Stimulated activated naive CD8-positive, alpha-beta T cell treated with anti-CD3 and anti-CD28 coated beads, Interleukin-15, amount 100 ng/mL, for 72 hours (primary cell): ENCODE measurements around the gene CER1.
"Not testable (repeated sequence)": the region's sequence is repeated elsewhere in the genome, so short reads cannot be mapped to it uniquely, and the experiment has no call there.

Source experiments
- ATAC-seq: fragments of 150-1000 bp; cut with Tn5 transposase; 2 replicates; pipeline ENCODE4 v1.10.0; 2021; ENCODE audit warnings: mild to moderate bottlenecking, moderate library complexity
- DNase-seq, 2 donors: peaks; one replicate each; pipeline ENCODE4 v3.0.0; 2021 to 2022
- H3K27ac Mint-ChIP-seq, 2 donors: one replicate each; pipeline ENCODE4 v1.8.0; 2022; ENCODE audit warnings: mild to moderate bottlenecking in 2 of 2, mixed read lengths in 2 of 2, moderate library complexity in 2 of 2
- H3K27me3 Mint-ChIP-seq: one replicate; pipeline ENCODE4 v1.8.0; 2022; ENCODE audit warnings: mixed read lengths
- H3K4me1 Mint-ChIP-seq: one replicate; pipeline ENCODE4 v1.8.0; 2022; ENCODE audit warnings: mild to moderate bottlenecking, mixed read lengths
- H3K4me3 Mint-ChIP-seq, 2 donors: one replicate each; pipeline ENCODE4 v1.8.0; 2022; ENCODE audit warnings: mild to moderate bottlenecking in 2 of 2, mixed read lengths in 2 of 2, moderate library complexity in 1 of 2
- H3K9me3 Mint-ChIP-seq, 2 donors: one replicate each; pipeline ENCODE4 v1.8.0; 2022; ENCODE audit warnings: mixed read lengths in 2 of 2

Gene CER1

DNA sequence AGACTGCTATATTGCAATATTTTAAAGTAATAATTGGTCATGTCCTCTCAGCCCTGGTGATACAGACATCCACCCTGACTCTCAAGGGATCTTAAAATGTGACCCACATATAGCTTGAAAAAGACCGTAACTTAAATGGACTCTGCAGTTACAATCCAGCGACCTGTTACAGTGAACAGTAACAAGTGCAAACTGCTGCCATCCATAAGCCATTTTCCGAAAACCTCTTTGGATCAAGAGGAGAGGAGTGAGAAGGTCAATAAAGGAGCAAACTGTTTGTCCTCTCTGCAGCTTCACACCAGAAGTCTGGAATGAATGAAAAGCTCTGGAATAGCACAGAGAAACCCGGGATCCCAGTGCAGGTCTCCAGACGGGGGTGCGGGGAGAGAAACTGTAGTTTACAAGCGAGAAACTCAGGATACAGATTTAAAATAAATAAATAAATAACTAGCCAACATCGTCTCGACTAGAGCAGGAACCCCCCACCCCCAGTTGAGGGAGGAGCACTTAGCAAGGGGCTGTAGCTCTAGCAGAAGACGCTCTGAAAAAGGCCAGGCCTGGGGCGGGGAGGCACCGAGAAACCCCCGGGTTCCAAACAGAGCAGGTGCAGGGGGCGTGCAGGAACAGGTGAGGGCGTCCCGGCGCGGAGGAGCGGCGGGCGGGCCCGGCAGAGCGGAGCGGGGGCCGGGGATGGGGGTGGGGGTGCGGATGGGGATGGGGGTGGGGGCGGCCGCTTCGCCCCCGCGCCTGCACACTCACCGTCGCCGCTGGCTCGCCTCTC is 29.9 kb downstream of the CER1 start:
- peaks cover 17% of the 10 kb centered on the region for H3K4me1 Mint-ChIP-seq
- H3K27me3 Mint-ChIP-seq, result peaks cover 14% of the 10 kb centered on the region
- H3K9me3 Mint-ChIP-seq, result no peaks in the 10 kb centered on the region
- peak overlapping the region; percentile 96 to 98 for H3K27ac Mint-ChIP-seq
- DNase-seq (peak in 1 of 2 donors; percentile 48), ATAC-seq (peak; percentile 77)
- H3K4me3 Mint-ChIP-seq, result peak overlapping the region; percentile 97 to 98

DNA sequence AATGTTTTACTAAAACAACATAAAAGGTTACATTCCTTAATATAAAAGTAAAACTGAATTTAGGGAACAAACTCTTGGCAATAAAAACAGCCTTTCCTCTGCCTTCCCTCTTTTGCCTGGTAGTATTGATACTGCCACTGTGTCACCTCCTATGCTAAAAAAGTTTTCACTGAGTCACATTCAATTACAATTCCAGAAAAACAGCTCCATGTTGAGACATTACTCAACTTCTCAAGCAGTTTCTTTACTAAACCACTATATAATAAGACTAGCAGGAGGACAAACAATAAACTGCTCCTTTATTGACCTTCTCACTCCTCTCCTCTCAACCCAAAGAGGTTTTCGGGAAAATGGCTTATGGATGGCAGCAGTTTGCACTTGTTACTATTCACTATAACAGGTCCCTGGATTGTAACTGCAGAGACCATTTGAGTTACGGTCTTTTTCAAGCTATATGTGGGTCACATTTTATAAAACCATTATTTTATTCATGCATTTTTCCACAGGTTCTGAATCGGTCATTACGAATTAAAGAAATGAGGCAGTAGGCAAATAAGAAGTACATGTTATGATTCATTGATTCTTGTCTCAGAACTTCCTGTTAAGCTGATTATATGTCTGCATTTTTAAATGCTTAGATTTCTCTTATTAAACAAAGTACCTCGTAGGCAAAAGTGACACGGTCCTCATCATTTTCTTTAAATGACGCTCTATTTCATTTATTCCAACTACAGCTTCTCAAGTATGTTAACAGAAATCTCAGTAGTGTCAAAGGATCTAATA is 31.4 kb downstream of the CER1 start:
- Mint-ChIP-seq H3K4me3 (peak overlapping the region in 1 of 2 donors; percentile 22), H3K9me3 (no peaks in the 10 kb centered on the region), H3K27ac (no peak overlapping the region), H3K4me1 (peaks cover 17% of the 10 kb centered on the region), H3K27me3 (peaks cover under 1% of the 10 kb centered on the region)
- DNase-seq (no peak), ATAC-seq (no peak)

DNA sequence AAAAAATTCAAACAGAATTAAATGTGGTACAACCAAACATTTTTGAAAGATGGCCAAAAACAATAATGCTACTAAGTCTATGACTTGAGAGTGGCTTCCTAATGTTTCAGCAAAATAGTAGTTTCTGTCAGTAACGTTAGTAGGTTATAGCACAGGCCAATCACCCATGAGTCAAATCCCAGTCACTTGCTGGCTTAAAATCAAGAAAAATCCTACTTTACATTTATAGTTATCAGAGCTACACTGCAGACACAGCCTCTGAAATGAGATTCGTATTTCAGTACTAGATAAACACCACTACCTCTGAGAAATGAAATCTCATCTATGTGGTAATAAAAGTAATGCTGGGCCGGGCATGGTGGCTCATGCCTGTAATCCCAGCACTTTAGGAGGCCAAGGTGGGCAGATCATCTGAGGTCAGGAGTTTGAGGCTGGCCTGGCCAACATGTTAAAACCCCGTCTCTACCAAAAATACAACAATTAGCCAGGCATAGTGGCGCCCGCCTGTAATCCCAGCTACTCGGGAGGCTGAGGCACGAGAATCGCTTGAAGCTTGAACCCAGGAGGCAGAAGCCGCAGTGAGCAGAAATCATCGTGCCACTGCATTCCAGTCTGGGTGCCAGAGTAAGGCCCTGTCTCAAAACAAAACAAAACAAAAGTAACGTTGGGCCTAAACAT is 35.4 kb downstream of the CER1 start:
- Mint-ChIP-seq H3K27me3 (no peaks in the 10 kb centered on the region), H3K4me1 (peaks cover 14% of the 10 kb centered on the region), H3K27ac (no peak overlapping the region), H3K4me3 (no peak overlapping the region), H3K9me3 (no peaks in the 10 kb centered on the region)
- ATAC-seq (no peak), DNase-seq (no peak)

DNA sequence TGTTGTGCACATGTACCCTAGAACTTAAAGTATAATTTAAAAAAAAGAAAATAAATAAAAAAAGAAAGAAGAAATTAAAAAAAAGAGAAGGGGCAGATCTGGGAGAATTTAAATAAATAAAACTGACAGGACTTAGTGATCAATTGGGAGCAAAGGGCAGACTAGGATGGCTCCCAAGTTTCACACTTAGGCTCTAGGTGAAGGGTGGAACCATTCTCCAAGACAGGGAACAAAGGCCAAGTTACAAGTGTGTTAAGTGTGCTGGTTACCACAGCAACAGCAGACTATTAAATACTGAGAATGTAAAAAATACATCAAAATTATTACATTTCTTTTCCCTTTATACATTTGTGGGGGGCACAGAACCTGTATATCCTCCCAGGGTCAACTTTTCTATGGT is 36.4 kb downstream of the CER1 start:
- Mint-ChIP-seq H3K9me3 (no peaks in the 10 kb centered on the region), H3K27me3 (no peaks in the 10 kb centered on the region), H3K4me1 (peaks cover 13% of the 10 kb centered on the region), H3K4me3 (no peak overlapping the region), H3K27ac (no peak overlapping the region)
- DNase-seq (no peak), ATAC-seq (no peak)

DNA sequence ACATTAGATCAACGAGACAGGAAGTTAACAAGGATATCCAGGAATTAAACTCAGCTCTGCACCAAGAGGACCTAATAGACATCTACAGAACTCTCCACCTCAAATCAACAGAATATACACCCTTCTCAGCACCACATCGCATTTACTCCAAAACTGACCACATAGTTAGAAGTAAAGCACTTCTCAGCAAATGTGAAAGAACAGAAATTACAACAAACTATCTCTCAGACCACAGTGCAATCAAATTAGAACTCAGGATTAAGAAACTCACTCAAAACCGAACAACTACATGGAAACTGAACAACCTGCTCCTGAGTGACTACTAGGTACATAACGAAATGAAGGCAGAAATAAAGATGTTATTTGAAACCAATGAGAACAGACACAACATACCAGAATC is 39.9 kb downstream of the CER1 start:
- H3K27ac Mint-ChIP-seq, H3K9me3 Mint-ChIP-seq, DNase-seq, H3K4me1 Mint-ChIP-seq, H3K4me3 Mint-ChIP-seq, ATAC-seq, H3K27me3 Mint-ChIP-seq: not testable (repeated sequence)

DNA sequence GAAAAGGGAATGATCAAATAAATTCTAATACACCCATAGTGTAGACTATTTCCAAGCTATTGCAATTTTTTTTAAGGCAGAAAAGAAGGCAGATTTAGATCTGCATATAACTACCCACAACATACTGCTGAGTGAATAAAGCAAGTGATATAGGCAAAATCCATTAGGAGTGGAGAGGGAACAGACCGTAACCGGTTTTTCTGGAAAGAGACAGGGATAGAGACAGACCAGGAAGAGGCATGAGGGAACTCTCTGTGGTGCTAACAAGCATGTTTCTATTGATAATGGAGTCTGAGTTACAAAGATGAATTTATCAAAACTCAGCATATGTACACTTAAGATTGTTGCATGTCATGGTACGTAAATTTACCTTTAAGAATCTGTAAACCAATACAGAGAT is 43.8 kb downstream of the CER1 start:
- no peak for DNase-seq
- Mint-ChIP-seq H3K4me3 (no peak overlapping the region), H3K27me3 (no peaks in the 10 kb centered on the region), H3K9me3 (no peaks in the 10 kb centered on the region), H3K4me1 (peaks cover 10% of the 10 kb centered on the region), H3K27ac (no peak overlapping the region)
- ATAC-seq, result no peak

DNA sequence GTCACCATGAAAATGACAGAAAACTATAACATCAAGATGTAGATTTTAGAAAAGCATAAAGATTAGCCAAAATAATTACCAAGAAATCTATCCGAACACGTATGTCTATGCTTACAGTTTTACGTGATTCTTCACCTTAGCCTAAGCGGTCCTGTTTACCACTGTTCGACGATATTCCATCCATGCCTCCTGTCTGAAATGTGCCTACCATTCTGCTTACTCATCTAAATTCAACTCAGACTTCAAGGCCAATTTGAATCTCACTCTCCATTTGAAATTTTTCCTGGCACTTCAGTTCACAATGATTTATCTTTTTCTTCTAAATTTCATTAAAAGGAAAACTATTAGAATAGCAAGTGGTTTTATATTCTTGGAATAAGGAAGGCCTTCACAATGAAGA is 44.7 kb downstream of the CER1 start:
- Mint-ChIP-seq H3K9me3 (no peaks in the 10 kb centered on the region), H3K27ac (peak overlapping the region in 1 of 2 donors; percentile 21), H3K4me3 (no peak overlapping the region), H3K27me3 (no peaks in the 10 kb centered on the region), H3K4me1 (peaks cover 8% of the 10 kb centered on the region)
- ATAC-seq (no peak), DNase-seq (no peak)

DNA sequence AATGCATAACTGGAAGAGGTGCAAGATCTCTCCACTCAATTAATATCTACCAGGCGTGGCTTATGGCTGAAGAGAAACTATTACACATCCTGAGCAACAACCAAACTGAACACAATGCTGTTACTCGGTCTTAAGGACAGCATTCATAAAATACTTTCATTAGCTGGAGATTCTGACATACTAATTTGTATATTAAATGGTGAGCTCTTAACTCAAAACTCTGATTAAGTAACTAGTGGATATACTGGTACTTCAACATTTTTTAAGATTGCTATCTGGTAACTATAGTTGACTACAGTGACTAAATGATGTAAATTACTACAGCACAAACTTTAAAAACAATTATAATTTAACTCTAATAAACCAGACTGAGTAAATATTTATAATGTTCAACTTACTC is 45.1 kb downstream of the CER1 start:
- Mint-ChIP-seq H3K27me3 (no peaks in the 10 kb centered on the region), H3K9me3 (no peaks in the 10 kb centered on the region), H3K4me1 (peaks cover 3% of the 10 kb centered on the region), H3K27ac (no peak overlapping the region), H3K4me3 (no peak overlapping the region)
- DNase-seq (no peak), ATAC-seq (no peak)

DNA sequence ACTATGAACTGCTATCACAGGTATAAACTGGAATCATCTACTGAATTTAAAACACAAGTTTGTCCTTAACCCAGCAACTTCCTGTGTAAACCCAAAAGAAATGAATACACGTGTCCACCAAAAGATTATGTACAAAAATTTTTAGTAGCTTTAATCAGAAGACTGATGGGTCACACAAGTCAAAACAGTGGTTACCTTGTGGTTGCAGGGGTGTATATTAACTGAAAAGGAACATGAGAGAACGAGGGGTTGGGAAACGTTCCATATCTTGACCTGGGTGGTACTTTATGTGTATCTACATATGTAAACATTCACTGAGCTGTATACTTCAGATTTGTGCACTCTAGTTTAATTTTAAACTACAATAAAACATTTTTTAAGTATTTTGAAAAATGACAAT is 47.9 kb downstream of the CER1 start:
- no peaks in the 10 kb centered on the region for H3K9me3 Mint-ChIP-seq
- ATAC-seq (no peak), DNase-seq (no peak)
- no peak overlapping the region for H3K4me3 Mint-ChIP-seq
- peak overlapping the region in 1 of 2 donors; percentile 54 for H3K27ac Mint-ChIP-seq
- H3K27me3 Mint-ChIP-seq, result no peaks in the 10 kb centered on the region
- no peaks in the 10 kb centered on the region for H3K4me1 Mint-ChIP-seq

DNA sequence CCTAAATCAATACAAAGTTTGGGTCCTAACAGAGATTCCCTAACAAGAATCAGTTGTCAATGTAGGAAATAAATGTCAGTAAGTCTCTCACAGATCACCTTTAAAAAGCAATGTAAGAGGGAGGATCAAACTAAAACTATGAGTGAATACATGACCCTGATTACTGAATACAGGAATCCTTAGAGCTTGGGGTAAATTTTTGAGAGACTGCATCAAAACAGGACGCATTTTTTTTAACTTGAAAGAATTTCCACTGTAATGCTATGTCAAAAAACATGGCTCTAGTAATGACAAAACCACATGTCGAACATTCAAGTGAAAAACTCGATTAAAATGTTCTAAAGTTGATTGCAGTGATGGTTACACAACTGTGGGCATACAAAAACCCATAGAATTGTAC is 51.2 kb downstream of the CER1 start:
- no peaks in the 10 kb centered on the region for H3K9me3 Mint-ChIP-seq
- H3K4me3 Mint-ChIP-seq, result no peak overlapping the region
- DNase-seq (no peak), ATAC-seq (no peak)
- H3K27ac Mint-ChIP-seq, result no peak overlapping the region
- no peaks in the 10 kb centered on the region for H3K4me1 Mint-ChIP-seq
- H3K27me3 Mint-ChIP-seq, result no peaks in the 10 kb centered on the region

DNA sequence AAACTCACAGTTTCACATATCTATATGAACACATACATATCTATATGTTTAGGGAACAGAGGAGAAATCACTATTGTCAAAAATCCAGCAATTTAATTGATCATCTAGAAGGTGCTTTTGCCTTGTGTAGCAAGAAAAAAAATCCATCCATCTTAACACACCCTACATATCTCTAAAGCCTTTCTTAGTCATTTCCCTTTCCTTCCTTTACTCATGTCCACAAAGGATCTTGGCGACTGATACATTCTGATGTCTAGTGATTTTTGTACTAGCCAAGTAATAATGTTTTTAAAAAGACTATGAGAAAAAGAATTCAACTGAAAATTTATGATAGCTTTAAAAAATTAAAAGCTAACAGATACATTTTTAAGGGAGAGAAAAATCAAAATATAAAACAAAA is 51.8 kb downstream of the CER1 start:
- H3K4me1 Mint-ChIP-seq, result no peaks in the 10 kb centered on the region
- no peak overlapping the region for H3K4me3 Mint-ChIP-seq
- H3K27me3 Mint-ChIP-seq, result no peaks in the 10 kb centered on the region
- ATAC-seq (no peak), DNase-seq (no peak)
- no peak overlapping the region for H3K27ac Mint-ChIP-seq
- no peaks in the 10 kb centered on the region for H3K9me3 Mint-ChIP-seq
